Measurements from ENCODE around the gene IFNG. TPM values are rescaled to one million over a fixed set of nuclear protein-coding genes. Genes with fewer than 3 reads are reported as not detected.

Gene IFNG
- total and polyA plus RNA-seq, 4 experiments from 2014 or later = 0.55 to 3.0 (median 1.8) TPM

DNA sequence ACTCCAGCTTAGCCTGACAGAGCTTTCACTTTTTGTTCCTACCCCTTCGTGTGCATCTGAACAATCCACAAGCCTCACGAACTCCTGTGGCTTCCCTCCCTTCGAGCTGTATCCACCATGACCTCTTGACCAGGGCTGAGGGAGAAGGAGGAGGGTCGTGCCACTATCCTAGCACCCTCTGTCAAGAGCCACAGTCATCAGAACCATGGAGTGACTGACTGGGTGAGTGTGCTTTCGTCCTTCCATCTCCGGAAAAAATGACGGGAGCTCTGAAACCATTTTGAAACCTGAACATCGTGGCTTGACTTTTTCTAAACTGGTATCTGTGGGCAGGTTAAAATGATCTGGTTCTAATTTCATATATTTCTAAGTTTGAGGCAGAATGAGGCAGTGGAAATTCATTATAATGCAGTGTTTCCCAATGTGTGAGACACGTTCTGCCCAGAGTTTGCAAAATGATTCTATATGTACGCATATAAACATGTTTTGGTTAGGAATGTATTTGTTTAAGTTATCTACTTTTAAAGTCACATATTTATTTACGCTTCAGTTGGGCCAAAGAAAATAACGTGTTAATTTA is 39.1 kb upstream of the IFNG start:
- peak overlapping the region; percentile 74 to 86 (median 82) for H3K4me3 Mint-ChIP-seq
- H3K27me3 Mint-ChIP-seq = no peaks in the 10 kb centered on the region
- peak overlapping the region in 5 of 7 donors; percentile 57 to 92 (median 87) for H3K27ac Mint-ChIP-seq
- Histone ChIP-seq H3K9me3 (ENCODE audit: control insufficient read depth in 1 of 2, low read length in 2 of 2) (no peaks in the 10 kb centered on the region), H3K36me3 (ENCODE audit: insufficient read depth, low read length) (no peaks in the 10 kb centered on the region), H3K27ac (ENCODE audit: low read depth, low read length) (no peak overlapping the region), H3K27me3 (ENCODE audit: insufficient read depth, low read length) (no peaks in the 10 kb centered on the region), H3K4me1 (ENCODE audit: insufficient read depth, low read length) (peaks cover 33% of the 10 kb centered on the region), H3K4me3 (ENCODE audit: low read length in 2 of 2) (no peak overlapping the region)
- peak in 2 of 5 donors; percentile 11 for DNase-seq
- H3K9me3 Mint-ChIP-seq = no peaks in the 10 kb centered on the region
- ChIA-PET POLR2A (ENCODE audit: partially characterized antibody) (interaction anchor here (0.8 kb wide), 1 partner anchor 23 kb away, joined by 3 read pairs; no protein-coding TSS in a partner anchor), CTCF (ENCODE audit: partially characterized antibody) (no interaction called here)
- no peaks in the 10 kb centered on the region for H3K36me3 Mint-ChIP-seq
- intact Hi-C loops (cut with micrococcal nuclease) = no loop called here
- peaks cover 26 to 48% (median 34%) of the 10 kb centered on the region in 4 donors for H3K4me1 Mint-ChIP-seq

DNA sequence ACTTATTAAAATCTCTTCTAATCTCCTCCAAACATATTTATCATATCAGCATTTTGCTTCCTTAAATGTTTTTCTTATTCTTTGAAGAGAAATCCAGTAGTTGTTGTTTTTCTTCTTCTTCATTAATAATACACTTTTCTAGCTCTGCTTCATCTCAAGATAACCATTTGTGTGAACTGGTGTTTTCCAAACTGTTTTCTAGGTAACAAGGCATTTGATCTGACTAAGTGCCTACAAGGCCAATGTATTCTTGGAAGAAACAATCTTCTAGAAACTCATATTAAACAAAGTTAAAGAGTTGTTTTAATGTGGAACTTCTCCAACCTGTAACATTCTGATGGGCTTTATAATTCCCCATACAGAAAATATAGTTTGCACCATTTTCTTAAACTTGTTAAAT is 30.8 kb upstream of the IFNG start:
- no peaks in the 10 kb centered on the region for H3K36me3 ChIP-seq (ENCODE audit: insufficient read depth, low read length)
- Mint-ChIP-seq H3K4me3 (peak overlapping the region in 3 of 8 donors; percentile 5 to 37 (median 18)), H3K27me3 (no peaks in the 10 kb centered on the region), H3K27ac (peak overlapping the region in 3 of 7 donors; percentile 58 to 78 (median 74)), H3K9me3 (peaks cover 0 to 6% (median 0%) of the 10 kb centered on the region in 8 donors), H3K36me3 (no peaks in the 10 kb centered on the region), H3K4me1 (peaks cover 9 to 18% (median 16%) of the 10 kb centered on the region in 4 donors)
- CTCF ChIA-PET (ENCODE audit: partially characterized antibody) = interaction anchor here (0.8 to 2.7 kb wide), 3 partner anchors 14 to 33 kb away, joined by 3 to 10 read pairs (median 4); no protein-coding TSS in a partner anchor
- H3K27ac ChIP-seq (ENCODE audit: low read depth, low read length) = no peak overlapping the region
- no peak for DNase-seq
- peaks cover 12% of the 10 kb centered on the region for H3K4me1 ChIP-seq (ENCODE audit: insufficient read depth, low read length)
- no peak overlapping the region for H3K4me3 ChIP-seq (ENCODE audit: low read length in 2 of 2)
- POLR2A ChIA-PET (ENCODE audit: partially characterized antibody) = interaction anchor here (0.8 to 4.8 kb wide), 4 partner anchors 8 to 32 kb away, joined by 3 to 20 read pairs (median 4); no protein-coding TSS in a partner anchor
- intact Hi-C loops (cut with micrococcal nuclease) = loop anchor here (1.0 kb wide), 1 partner anchor 9 kb away; no protein-coding TSS in a partner anchor
- H3K9me3 ChIP-seq (ENCODE audit: control insufficient read depth in 1 of 2, low read length in 2 of 2) = no peaks in the 10 kb centered on the region
- H3K27me3 ChIP-seq (ENCODE audit: insufficient read depth, low read length) = no peaks in the 10 kb centered on the region

DNA sequence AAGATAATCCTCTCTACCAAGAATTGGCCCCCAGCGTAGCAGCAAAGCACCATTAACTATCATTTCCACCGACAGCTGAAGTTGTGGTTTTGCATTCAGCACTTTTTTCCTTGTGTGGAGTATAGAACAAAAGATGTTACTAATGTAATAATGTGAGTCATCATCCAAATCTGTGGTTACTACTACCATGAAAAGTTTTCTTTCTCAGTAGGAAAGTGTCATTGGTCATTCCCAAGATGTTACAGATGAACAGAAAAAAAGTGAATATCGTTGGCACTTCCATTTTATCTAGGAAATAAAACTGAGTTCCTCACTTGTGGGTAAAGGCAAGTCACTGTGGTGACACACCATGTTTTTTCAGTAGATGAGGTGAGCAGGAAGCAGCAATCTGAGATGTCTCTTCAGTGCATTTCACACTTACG is 30.3 kb upstream of the IFNG start:
- intact Hi-C loops (cut with micrococcal nuclease) = loop anchor here (1.0 kb wide), 1 partner anchor 9 kb away; no protein-coding TSS in a partner anchor
- Mint-ChIP-seq H3K27me3 (no peaks in the 10 kb centered on the region), H3K27ac (peak overlapping the region; percentile 24 to 82 (median 75)), H3K9me3 (peaks cover 0 to 6% (median 0%) of the 10 kb centered on the region in 8 donors), H3K36me3 (no peaks in the 10 kb centered on the region), H3K4me3 (peak overlapping the region; percentile 8 to 65 (median 45)), H3K4me1 (peaks cover 9 to 18% (median 16%) of the 10 kb centered on the region in 4 donors)
- Histone ChIP-seq H3K27ac (ENCODE audit: low read depth, low read length) (peak overlapping the region; percentile 29), H3K27me3 (ENCODE audit: insufficient read depth, low read length) (no peaks in the 10 kb centered on the region), H3K4me1 (ENCODE audit: insufficient read depth, low read length) (peaks cover 12% of the 10 kb centered on the region), H3K9me3 (ENCODE audit: control insufficient read depth in 1 of 2, low read length in 2 of 2) (no peaks in the 10 kb centered on the region), H3K36me3 (ENCODE audit: insufficient read depth, low read length) (no peaks in the 10 kb centered on the region), H3K4me3 (ENCODE audit: low read length in 2 of 2) (no peak overlapping the region)
- POLR2A ChIA-PET (ENCODE audit: partially characterized antibody) = interaction anchor here (0.8 to 4.8 kb wide), 5 partner anchors 8 to 32 kb away, joined by 3 to 20 read pairs (median 3); no protein-coding TSS in a partner anchor
- CTCF ChIA-PET (ENCODE audit: partially characterized antibody) = interaction anchor here (1.0 to 2.7 kb wide), 4 partner anchors 9 to 834 kb away, joined by 4 to 10 read pairs (median 4); no protein-coding TSS in a partner anchor
- peak; percentile 35 to 70 (median 39) for DNase-seq

DNA sequence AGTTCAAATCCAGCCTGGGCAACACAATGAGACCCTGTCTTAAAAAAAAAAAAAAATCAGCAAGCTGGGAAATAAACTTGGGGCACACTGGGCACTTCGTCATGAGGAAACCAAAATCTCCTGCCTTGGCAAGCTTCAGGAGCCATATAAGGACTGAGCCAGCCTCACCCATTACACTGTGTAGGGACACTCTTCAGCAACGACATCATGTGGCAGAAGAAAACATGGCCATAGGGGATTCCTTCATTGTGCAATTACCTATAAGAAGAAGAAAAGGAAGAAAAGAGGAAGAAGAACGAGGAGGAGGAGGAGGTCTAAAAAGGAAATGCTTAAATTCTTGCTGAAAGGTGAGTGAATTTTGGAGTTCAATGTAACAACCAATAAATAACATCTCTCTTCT is 26.1 kb upstream of the IFNG start:
- Histone ChIP-seq H3K27ac (ENCODE audit: low read depth, low read length) (no peak overlapping the region), H3K4me1 (ENCODE audit: insufficient read depth, low read length) (peaks cover 25% of the 10 kb centered on the region), H3K4me3 (ENCODE audit: low read length in 2 of 2) (no peak overlapping the region), H3K9me3 (ENCODE audit: control insufficient read depth in 1 of 2, low read length in 2 of 2) (no peaks in the 10 kb centered on the region), H3K36me3 (ENCODE audit: insufficient read depth, low read length) (no peaks in the 10 kb centered on the region), H3K27me3 (ENCODE audit: insufficient read depth, low read length) (no peaks in the 10 kb centered on the region)
- Mint-ChIP-seq H3K27ac (peak overlapping the region in 1 of 7 donors; percentile 43), H3K36me3 (no peaks in the 10 kb centered on the region), H3K4me1 (peaks cover 23 to 31% (median 27%) of the 10 kb centered on the region in 4 donors), H3K9me3 (peaks cover 0 to 2% (median 0%) of the 10 kb centered on the region in 8 donors), H3K27me3 (no peaks in the 10 kb centered on the region), H3K4me3 (no peak overlapping the region)
- CTCF ChIA-PET (ENCODE audit: partially characterized antibody) = interaction anchor here (0.9 kb wide), 1 partner anchor 9 kb away, joined by 4 read pairs; no protein-coding TSS in a partner anchor
- intact Hi-C loops (cut with micrococcal nuclease) = no loop called here
- POLR2A ChIA-PET (ENCODE audit: partially characterized antibody) = no interaction called here
- DNase-seq = no peak

DNA sequence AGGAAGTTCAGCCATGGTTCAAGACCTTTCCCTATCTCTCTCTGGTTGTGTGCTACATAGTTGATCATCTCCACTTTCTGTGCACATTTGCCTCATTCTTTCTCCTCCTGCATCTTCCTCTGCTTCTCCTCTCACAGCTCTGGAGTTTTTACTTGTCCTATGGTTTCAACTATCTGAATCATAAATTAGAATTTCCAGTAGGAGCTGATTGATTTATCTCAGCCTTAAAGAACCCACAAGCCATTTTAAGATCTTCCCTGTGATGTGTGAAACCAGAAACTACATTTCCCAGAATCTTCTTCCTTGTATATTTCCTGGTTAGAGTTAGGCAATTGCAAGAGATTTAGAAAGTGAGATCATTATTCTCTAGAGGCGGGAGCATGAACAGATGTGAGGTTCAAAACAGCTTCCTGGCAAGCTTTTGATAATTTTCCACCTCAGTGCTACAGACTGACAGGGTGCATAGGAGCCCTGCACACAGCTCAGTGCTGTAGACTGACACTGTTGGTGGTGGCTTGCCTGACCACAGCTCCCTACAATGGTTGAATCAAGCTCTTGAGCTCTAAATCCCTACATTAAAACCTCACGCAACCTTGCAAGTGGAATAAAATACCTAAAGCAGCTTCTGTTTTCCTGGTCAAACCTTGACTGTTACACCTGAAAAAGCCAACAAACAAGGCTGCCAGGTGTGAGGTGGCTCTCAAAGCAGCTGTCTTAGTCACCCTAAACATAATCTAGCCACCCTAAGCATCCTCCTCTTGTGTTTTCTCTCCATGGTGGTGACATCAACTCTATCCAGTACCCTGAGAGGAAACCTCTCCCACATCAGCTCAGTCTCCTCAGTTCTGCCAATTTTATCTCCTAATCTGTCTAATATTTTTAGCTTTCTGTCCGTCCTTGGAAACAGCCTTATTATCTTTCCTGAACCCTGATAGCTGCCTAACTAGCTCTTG is 21.5 kb upstream of the IFNG start:
- Histone ChIP-seq H3K4me1 (ENCODE audit: insufficient read depth, low read length) (peaks cover 51% of the 10 kb centered on the region), H3K27ac (ENCODE audit: low read depth, low read length) (peak overlapping the region; percentile 29), H3K27me3 (ENCODE audit: insufficient read depth, low read length) (no peaks in the 10 kb centered on the region), H3K9me3 (ENCODE audit: control insufficient read depth in 1 of 2, low read length in 2 of 2) (no peaks in the 10 kb centered on the region), H3K36me3 (ENCODE audit: insufficient read depth, low read length) (no peaks in the 10 kb centered on the region), H3K4me3 (ENCODE audit: low read length in 2 of 2) (no peak overlapping the region)
- Mint-ChIP-seq H3K9me3 (peaks cover 0 to 3% (median 0%) of the 10 kb centered on the region in 8 donors), H3K36me3 (no peaks in the 10 kb centered on the region), H3K4me3 (peak overlapping the region in 7 of 8 donors; percentile 4 to 56 (median 40)), H3K27ac (peak overlapping the region; percentile 49 to 96 (median 81)), H3K4me1 (peaks cover 37 to 51% (median 44%) of the 10 kb centered on the region in 4 donors), H3K27me3 (no peaks in the 10 kb centered on the region)
- DNase-seq = peak; percentile 56 to 63 (median 57)
- ChIA-PET CTCF (ENCODE audit: partially characterized antibody) (interaction anchor here (0.7 to 2.7 kb wide), 8 partner anchors 8 to 142 kb away, joined by 3 to 10 read pairs (median 4); no protein-coding TSS in a partner anchor), POLR2A (ENCODE audit: partially characterized antibody) (interaction anchor here (0.6 to 1.5 kb wide), 8 partner anchors 9 to 61 kb away, joined by 3 to 6 read pairs (median 4); partner anchors contain the start of gene IFNG)
- intact Hi-C loops (cut with micrococcal nuclease) = loop anchor here (1.0 kb wide), 1 partner anchor 9 kb away; no protein-coding TSS in a partner anchor

DNA sequence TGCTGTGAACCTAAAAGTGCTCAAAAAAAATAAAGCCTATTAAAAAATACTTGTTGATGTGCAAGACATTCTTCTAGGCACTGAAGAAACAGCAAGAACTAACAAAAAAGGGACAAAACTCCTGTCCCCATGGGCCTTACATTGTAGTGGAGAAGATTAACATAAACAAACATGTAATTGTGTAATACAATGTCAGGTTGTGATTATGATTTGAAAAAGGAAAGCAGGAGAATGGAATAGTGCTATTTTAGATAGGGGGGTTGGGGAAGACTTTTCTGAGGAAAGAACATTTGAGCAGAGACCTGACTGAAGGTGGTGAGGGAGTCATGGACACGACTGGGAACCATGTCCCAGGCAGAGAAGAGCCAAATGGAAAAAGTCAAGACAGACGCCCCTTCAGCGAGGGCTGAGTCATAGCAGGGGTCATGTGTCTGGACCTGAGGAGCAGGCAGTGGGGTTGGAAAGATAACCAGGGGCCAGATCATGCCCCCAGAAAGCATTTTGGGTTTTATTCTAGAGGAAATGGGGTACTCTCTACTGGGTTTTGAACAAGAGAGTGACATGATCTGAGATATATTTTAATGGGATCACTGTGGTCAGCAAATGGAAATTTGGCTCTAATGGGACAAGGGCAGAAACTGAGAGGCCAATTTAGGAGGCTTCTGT is 19.4 kb upstream of the IFNG start:
- intact Hi-C loops (cut with micrococcal nuclease) = loop anchor here (5.0 kb wide), 1 partner anchor 43 kb away; no protein-coding TSS in a partner anchor
- peak overlapping the region in 6 of 7 donors; percentile 5 to 95 (median 79) for H3K27ac Mint-ChIP-seq
- H3K27ac ChIP-seq (ENCODE audit: low read depth, low read length) = no peak overlapping the region
- H3K9me3 Mint-ChIP-seq = peaks cover 0 to 5% (median 0%) of the 10 kb centered on the region in 8 donors
- peaks cover 51 to 72% (median 61%) of the 10 kb centered on the region in 4 donors for H3K4me1 Mint-ChIP-seq
- CTCF ChIA-PET (ENCODE audit: partially characterized antibody) = interaction anchor here (2.0 to 3.9 kb wide), 2 partner anchors 44 kb away, joined by 8 to 28 read pairs; no protein-coding TSS in a partner anchor
- H3K4me3 Mint-ChIP-seq = peak overlapping the region in 2 of 8 donors; percentile 41 to 42
- POLR2A ChIA-PET (ENCODE audit: partially characterized antibody) = no interaction called here
- H3K9me3 ChIP-seq (ENCODE audit: control insufficient read depth in 1 of 2, low read length in 2 of 2) = no peaks in the 10 kb centered on the region
- no peak for DNase-seq
- no peaks in the 10 kb centered on the region for H3K27me3 Mint-ChIP-seq
- no peaks in the 10 kb centered on the region for H3K36me3 ChIP-seq (ENCODE audit: insufficient read depth, low read length)
- no peak overlapping the region for H3K4me3 ChIP-seq (ENCODE audit: low read length in 2 of 2)
- no peaks in the 10 kb centered on the region for H3K36me3 Mint-ChIP-seq
- no peaks in the 10 kb centered on the region for H3K27me3 ChIP-seq (ENCODE audit: insufficient read depth, low read length)
- H3K4me1 ChIP-seq (ENCODE audit: insufficient read depth, low read length) = peaks cover 65% of the 10 kb centered on the region

Measured in CD4-positive, alpha-beta memory T cell (primary cell).